ENCODE results near the gene IL17C.
"Not testable (repeated sequence)": the region's sequence is repeated elsewhere in the genome, so short reads cannot be mapped to it uniquely, and the experiment has no call there.

IL17C gene

DNA sequence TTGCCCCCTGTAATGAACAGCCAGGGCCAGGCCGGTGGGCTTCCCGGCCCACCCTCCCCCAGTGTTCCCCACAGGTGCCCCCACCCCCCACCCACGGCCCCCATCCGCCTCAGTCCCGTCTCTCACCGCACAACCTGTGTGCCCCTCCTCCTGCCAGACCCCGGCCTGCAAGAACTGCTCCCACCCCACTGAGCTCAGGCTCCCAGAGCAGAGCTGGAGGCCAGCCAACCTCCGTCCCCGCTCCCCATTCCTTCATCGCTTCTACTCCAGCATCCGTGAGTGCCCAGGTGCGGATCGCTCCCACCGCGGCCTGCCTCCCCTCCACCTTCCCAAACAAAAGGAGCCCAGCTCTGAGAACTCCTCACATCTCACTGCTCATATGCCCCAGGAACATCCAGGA is 20.3 kb downstream of the IL17C start:
- DNase-seq (ENCODE audit: low read depth), result no peak

DNA sequence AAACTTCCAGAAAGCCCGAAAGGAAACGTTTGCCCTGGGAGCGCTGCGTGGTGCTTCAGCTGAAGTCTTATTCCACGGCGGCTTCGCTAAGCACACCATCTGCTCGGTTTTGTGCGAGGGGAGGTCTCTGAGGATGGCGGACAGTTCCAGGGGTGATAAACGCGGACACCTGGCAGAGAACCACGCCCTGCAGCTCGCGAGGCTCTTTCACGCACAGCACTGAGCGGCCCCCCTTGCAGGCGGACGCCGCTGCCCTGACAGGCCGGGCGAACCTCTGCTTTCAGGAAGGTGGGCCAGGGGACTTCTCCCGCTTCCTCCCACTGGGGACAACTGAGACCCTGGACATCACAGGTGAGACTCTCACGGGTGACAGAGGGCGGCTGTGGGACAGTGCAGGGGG is 20.8 kb downstream of the IL17C start:
- DNase-seq (ENCODE audit: low read depth), result no peak

DNA sequence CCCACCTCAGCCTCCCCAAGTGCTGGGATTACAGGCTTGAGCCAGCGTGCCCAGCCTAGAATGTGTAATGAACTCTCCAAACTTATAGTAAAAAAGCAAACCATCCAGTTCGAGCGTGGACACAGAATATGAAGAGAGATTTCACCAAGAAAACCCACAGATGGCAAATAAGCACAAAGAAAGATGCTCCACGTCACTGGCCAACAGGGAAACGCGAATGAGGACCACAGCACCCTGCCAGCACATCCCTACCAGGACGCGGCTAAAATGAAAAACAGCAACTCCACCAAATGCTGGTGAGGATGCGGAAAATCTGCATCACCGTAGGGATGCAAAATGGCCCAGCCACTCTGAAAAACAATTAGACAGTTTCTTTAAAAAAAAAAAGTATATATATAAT is 23.1 kb downstream of the IL17C start:
- no peak for DNase-seq (ENCODE audit: low read depth)

DNA sequence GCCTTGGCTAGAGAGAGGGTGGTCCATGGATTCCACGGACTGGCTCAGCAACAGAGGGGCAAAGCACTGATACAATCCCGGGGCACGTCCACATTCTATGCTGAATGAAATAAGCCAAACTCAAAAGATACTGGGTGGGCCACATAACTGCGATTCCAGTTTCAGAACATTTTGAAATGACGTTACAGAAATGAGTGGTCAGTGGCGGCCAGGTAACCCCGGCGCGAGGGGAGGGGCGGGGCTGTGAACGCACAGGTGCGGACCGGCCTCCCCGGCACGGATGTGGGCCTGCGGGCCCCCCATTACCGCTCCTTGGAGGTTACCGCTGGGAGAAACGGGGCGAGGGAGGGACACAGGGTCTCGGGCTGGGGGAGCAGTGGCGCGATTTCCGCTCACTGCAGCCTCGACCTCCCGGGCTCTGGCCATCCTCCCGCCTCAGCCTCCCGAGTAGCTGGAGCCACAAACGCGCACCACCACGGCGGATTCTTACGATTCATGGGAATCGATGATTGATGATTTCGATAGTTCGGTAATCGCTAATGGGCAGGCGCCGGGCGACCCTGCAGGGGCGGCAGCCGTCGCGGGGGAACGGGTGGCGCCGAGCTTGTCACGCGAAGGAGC is 24.0 kb downstream of the IL17C start:
- no peak for DNase-seq (ENCODE audit: low read depth)

DNA sequence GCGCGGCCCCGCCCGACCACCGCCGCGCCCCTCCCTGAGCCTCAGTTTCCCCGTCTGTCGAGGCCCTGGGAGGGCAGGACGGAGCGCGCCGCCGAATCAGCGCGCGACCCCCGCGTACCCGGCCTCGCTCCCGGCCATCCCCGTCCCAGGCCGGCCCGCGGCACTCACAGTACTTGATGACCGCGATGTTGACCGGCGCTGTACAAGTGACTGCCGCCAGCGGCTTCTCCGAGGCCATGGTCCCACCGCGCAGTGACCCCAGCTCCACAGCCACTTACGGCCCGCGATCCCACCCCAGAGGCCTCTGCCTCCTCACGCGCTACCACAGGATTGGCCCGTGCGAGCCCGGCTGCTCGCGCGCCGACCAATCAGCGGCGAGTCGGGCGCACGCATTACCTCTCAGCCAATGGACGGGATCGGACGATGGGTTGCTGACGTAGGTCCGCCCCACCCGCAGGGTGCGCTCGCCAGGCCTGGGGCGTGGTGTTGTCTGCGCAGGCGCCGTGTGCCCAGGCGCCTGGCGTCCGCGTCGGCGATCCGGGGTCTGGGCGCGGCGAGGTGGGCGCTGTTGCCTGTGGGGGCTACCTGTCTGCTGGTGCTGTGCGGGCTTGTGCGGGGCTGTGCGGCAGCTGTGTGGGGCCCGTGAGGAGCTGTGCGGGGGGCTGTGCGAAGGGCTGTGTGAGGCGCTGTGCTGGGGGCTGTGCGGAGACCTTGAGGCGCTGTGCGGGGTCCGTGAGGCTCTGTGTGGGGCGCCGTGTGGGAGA is 24.7 kb downstream of the IL17C start, which contains the start of gene MVD:
MVD (minus strand) TSS at position 249 of the 764 bp plus-strand sequence; CDS start at position 238, 11 bp downstream.
- DNase-seq (ENCODE audit: low read depth), result peak; percentile 94

DNA sequence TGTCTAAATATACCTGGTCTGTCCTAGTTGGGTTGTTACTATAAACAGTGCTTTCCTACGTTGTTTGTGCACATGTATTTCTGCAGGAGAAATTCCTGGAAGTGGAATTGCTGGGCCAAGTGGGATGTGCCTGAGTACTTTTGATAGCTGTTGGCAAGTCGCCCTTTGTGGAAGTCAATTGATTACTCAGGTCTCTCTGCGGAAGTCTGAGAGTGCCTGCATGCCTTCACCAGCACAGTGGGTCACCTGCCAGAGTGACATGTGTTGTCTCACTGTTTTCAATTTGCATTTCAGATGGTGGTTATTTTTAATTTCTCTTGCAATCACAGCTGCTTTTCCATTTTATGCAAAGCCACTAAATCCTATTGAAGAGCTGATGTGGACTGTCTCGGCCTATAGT is 26.8 kb downstream of the IL17C start:
- no peak for DNase-seq (ENCODE audit: low read depth)

DNA sequence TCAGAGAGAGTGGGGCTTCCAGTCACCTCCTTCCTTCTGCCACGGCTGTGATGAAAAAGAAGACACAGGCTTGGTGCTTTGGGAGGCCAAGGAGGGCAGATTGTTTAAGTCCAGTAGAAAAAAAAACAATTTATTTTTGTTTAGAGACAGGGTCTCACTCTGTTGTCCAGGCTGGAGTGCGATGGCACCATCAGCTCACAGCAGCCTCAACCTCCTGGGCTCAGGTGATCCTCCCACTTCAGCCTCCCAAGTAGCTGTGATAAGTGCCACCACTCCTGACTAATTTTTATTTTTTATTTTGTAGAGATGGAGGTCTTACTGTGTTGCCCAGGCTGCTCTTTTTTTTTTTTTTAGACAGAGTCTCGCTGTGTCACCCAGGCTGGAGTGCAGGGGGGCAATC is 27.2 kb downstream of the IL17C start:
- no peak for DNase-seq (ENCODE audit: low read depth)

DNA sequence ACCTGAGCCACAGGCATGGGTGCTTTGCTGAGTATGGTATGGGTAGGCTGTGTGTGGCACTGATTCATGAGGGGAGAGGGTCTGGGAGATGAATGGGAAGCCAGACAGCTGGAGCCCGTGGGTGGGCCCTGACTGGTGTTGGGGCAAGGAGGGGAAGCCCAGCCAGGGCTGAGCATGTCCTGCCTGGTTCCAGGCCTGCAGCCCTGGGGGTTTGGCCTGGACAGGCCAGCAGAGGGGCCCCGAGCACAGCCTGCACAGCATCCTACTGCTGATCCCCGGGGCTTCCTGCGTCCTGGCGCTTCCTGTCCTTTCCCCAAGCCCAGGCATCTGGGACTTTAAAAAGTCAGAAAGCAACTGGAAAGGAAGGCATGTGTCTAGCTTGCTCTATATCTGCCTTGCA is 29.1 kb downstream of the IL17C start:
- no peak for DNase-seq (ENCODE audit: low read depth)

DNA sequence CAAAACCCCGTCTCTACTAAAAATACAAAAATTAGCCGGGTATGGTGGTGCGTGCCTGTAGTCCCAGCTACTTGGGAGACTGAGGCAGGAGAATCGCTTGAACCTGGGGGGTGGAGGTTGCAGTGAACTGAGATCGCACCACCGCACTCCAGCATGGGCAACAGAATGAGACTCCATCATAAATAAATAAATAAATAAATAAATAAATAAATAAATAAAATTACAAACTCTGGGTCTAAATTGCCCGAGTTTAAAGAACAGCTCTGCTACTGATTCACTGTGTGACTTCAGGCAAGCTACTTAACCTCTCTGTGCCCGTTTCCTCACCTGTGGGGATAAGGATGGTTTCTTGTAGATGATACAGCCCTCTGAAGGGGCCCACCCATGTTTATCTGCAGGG is 31.1 kb downstream of the IL17C start:
- not testable (repeated sequence) for DNase-seq (ENCODE audit: low read depth)

DNA sequence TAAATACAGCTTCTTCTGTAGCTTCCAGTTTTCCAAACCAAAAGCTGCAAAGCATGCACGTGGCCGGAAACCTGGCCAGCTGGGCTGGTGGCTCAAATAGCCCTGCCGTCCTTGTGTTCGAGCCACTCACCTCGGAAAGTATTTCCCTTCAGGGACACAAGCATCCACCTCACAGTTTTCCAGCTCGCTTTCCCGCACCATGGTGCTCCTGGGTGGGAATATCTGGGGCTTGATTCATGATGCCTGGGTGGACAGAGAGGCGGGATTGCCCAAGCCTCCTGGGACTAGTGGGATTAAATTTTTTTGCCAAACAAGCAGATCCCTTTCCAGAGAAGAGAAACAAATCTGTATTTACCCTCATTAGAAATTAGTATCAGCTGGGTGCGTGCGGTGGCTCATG is 31.6 kb downstream of the IL17C start:
- DNase-seq (ENCODE audit: low read depth), result no peak

DNA sequence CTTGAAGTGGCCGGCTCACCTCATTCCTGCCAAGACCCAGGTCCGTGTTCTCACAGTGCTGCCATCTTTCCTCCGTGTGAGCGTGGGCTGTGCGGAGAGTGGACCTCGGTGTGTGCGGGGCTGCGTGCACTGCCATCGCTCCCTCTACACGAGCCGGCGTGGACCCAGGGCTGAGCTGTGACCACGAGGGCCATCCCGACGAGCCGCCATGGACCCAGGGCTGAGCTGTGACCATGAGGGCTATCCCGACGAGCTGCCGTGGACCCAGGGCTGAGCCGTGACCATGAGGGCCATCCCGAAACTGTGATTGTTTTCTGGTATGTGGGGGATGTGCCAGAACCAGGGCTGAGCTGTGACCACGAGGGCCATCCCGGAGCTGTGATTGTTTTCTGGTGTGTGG is 33.4 kb downstream of the IL17C start:
- DNase-seq (ENCODE audit: low read depth), result no peak

DNA sequence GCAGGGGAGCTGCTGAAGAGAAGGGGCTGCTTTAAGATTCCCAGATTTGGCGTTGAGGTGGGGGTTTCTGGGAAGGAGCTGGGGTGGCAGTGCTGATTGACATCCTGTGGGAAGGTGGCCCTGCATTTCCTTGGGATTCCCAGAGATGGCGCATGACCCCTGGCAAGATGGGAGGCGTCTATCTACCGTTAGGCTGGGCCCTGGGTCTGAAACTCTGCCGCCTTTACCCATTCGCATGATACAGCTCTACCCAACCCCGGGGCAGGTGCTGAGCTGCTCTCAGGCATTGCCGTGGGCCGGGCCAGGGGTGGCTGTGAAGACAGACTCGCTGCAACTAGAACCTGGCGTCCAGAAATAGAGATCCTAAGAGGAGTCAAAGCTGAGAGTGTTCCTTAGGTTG is 34.4 kb downstream of the IL17C start:
- no peak for DNase-seq (ENCODE audit: low read depth)

DNA sequence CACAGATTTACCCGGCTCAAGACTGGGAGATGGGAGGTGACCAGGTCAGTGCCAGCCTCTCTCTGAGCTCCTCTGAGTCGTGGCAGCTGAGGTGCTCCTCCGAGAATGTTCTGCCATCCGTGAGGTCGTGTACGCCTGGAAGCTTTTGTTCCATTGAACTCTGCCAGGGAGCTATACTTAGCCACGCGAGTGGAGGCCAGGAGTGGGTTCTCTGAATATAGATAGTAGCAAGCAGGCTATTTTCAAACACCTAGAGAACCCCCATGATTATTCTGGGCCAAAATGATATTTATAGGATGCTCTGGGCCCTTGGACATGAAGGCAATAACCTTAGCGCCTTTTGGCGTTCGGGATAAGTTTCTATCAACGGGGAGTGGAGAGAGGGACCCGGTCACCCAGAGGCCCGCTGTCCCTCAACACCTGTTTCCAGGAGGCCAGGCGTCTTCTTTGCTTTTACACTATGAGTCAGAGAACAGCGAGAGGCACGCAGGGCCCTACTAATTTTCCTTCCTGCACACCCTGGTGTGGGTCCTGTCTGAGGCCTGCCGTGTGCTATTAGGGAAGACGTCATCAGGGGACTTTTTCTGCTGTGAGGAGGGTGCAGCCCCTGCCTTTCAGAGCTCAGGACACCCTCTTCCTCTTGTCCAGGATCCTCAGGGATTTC is 35.5 kb downstream of the IL17C start:
- no peak for DNase-seq (ENCODE audit: low read depth)

DNA sequence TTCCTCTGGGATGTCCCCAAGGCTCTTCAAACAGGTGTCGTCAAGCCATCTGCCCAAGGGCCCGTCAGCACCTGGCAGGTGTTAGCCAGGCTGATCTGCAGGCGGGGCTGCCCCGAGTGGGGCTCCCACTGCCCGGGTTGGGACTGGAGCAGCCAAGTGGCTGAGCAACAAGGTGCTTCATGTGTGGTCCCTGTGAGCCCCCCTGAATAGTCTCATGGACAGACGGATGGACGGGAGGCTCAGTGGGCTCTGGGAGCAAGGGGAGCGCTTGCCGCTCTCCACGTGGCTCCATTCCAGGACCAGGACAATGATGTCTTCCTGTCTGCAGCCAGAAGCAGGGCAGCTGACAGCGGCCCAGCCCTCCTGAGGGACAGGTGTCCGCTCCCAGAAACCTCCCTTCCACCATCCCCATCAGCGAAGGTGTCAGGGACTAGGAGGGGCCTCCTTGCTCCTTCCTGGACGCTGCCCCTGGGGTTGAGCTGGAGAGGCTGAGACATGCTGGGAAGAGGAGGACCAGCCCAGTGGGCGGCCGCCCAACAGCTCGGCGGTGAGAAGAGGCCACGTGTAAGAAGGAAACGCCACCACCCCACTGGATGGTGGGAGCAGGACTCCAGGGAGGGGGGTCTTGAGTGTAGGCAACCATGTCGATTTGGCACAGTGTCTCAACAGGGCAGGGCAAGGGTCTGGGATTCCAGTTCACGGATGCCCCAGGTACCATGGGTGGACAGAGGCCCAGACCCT is 38.3 kb downstream of the IL17C start:
- DNase-seq (ENCODE audit: low read depth), result no peak

DNA sequence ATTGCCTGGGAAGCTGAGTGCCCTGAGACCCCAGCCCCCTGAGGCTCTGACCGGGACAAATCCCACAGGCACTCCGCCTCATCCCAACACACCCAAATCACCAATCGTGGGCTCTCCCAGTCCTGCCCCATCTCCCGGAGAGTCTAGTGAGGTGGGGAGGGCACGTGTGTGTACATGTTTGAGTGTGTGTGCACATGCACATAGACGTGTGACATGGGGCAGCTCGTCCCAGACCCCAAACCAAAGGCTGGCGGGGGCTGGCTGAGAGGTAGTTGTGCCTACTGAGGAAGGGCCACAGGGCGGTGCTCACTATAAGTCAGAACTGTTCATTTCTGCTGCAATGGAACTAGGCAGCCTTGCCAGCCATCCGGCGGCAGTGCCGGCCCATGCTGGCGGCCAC is 39.3 kb downstream of the IL17C start:
- no peak for DNase-seq (ENCODE audit: low read depth)

DNA sequence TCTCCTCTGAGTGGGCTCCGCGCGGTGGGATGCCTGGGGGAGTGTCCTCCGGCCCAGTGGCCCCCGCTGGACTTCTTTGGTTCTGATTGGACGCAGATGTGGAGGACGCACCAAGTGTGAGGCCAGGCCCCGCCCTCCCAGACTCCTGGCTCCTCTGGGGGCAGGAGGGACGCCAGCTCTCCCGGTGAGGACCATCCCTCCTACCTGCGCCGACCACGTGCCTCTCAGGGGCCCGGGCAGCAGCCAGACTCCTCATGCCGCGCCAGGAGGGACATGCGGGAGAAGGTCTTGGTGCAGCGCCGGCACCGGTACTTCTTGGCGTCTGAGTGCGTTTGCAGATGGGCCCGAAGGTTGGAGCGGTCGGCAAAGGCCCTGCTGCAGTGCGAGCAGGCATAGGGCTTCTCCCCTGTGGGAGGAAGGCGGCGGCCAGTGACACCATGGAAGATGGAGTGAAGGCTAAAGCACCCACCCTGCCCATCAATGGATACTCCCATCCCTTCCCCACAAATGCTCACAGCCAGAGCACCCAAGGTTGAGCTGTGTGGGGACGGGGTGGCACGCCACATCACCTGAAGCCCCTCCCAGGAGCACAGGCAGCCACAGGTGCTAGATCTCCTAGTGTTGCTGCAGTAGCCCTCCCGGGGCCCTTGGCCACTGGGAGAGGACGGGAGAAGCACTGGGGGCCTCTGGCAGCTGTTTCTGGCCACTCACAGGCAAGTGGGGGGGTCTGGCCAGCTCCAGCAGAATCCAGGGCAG is 40.0 kb downstream of the IL17C start:
- DNase-seq (ENCODE audit: low read depth), result no peak

DNA sequence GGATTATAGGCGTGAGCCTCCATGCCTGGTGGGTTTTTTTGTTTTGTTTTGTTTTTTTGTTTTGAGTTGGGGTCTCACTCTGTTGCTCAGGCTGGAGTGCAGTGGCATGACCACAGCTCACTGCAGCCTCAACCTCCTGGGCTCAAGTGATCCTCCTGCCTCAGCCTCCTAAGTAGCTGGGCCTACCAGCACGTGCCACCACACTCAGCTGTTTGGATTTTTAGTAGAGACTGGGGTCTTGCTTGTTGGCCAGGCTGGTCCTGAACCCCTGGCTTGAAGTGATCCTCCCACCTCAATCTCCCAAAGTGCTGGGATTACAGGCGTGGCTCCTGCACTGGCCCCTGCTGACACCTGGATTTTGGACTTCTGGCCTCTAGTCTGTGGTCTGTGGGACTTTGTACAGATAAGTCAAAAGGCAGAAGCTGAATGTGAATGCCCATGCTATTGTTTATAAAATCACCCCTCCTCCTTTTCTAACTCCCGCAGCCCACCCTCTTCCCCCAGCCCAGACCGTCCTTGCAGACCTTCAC is 42.2 kb downstream of the IL17C start:
- DNase-seq (ENCODE audit: low read depth), result no peak

DNA sequence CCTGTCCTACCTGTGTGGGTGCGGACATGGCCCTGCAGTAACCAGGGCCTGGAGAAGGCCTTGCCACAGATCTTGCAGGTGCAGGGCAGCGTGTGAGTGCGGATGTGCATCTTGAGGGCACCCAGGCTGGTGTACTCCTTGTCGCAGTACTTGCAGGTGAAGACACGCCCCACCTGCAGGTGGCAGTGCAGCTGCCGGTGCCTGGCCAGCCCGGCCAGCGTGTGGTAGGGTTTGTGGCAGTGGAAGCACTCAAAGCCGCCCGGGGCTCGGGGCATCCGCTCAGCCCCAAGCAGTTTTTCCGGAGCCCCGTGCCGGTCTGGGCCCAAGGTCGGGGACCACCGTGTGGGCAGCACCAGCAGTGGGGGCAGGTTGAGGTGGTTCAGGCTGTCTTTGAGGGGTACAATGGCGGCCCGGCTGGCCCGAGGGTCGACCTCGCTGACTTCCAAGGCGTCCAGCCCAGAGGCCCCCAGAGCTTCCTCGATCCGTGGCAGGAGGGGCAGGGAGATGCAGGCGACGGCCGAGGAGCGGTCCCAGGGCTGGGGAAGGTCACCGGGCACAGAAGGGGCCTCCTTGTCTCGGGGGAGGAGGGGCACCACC is 42.8 kb downstream of the IL17C start:
- DNase-seq (ENCODE audit: low read depth), result no peak

DNA sequence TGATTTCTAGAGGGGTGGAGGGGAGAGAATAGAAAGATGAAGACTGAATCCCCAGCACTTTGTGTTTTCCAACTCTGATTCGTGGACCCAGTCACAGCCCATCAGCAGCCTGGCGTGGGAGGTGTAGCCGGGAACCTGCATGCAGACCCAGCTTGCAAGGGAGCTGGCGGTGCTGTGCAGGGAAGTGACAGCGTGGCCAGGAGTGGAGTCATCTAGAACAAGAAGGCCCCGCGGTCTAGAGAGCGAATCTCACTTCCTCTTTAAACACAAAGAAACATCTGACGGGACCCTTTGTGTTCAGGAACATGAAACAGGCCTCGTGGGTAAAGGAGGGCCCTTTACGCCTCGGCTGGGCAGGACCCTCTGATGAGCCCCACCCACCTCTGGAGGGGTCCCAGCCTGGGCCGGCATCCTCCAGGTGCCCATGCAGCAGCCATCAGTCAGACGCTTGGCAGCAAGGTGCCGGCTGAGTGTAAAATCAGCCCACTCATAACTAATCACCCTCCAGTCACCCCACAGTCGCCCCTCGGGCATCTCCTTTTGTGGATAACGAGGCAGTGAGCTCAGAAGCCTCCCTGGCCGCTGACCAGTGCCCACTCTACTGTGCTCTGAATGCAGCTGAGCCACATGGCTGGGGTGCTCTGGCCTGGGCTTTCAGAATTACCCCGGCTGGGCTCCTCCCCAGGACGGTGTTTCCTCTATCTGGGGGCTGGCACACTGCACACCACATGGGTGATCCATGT is 43.5 kb downstream of the IL17C start:
- DNase-seq (ENCODE audit: low read depth), result peak; percentile 71

DNA sequence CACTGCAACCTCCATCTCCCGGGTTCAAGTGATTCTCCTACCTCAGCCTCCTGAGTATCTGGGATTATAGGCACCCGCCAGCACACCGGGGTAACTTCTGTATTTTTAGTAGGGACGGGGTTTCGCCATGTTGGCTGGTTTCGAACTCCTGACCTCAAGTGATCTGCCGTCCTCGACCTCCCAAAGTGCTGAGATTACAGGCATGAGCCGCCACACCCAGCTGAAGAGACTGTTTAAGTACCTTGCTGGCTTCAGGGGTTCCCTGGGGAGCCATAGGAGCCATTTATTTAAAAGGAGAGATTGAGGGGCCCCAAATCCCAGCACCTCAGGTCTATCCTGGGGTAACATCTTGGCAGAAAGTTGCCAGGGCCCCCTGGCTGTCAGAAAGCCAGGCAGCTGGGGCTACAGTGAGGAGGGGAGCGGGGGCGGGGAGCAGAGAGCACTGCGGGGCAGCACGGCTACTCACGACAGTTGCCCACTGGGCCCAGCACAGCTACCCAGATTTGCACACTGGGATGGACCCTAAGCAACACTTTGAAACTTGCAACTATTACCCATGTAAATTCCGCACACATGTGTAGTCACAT is 46.3 kb downstream of the IL17C start:
- DNase-seq (ENCODE audit: low read depth), result no peak
